NK-92 (cell line): Measurements from ENCODE around the gene LYSMD3.
A peak's percentile ranks its signal among the peaks of the same experiment; 100 is the strongest.
"Not testable (repeated sequence)": the region's sequence is repeated elsewhere in the genome, so short reads cannot be mapped to it uniquely, and the experiment has no call there.

Experiments
- DNase-seq: peaks from one replicate; lab custom pipeline; 2025; ENCODE audit not compliant: unreplicated experiment; lab: John Stamatoyannopoulos, UW

The LYSMD3 gene

DNA sequence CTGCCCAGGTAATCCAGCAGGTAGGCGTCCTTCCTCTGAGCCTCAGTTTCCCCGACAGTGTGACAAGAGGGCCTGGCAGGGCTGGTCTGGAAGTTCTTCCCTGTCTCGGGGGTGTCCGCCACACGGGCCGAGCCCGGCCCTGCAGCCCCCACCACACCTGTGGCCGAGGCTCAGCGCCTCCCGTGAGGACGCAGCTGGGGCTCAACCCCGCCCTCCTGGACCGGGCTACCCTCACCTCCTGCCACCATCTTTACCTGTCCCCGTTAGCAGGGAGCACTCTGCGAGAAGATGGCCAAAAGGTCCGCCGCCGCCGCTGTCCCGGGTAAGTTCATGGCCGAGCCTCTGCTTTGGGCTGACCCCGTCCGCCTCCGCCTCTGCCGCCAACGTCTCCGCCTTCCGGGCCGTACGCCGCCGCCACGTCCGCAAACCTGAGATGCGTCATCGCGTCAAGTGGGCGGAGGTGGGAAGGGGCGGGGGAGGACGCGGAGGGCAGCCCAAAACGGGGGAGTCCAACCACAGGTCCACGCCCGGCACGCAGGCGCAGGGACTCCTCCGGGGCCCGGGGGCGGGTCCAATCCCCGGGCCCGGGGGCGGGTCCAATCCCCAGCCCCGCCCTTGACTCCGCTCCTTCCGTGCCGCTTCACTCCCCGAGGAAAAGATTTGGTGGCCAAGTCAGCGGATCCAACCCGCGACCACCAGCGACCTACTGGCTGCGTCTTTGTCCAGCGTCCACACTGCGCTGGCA lies at the start of gene LYSMD3:
Gene LYSMD3 (minus strand): TSS at position 391 of the 745 bp plus-strand sequence. CDS start 4,295 bp downstream, outside the sequence.
- DNase-seq = peak; percentile 77

DNA sequence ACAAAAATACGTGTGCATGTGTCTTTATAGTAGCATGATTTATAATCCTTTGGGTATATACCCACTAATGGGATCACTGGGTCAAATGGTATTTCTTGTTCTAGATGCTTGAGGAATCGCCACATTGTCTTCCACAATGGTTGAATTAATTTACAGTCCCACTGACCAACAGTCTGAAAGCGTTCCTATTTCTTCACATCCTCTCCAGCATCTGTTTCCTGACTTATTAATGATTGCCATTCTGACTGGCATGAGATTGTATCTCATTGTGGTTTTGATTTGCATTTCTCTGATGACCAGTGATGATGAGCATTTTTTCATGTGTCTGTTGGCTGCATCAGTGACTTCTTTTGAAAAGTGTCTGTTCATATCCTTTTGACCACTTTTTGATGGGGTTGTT lies 47.2 kb upstream of the LYSMD3 start:
- DNase-seq = not testable (repeated sequence)

DNA sequence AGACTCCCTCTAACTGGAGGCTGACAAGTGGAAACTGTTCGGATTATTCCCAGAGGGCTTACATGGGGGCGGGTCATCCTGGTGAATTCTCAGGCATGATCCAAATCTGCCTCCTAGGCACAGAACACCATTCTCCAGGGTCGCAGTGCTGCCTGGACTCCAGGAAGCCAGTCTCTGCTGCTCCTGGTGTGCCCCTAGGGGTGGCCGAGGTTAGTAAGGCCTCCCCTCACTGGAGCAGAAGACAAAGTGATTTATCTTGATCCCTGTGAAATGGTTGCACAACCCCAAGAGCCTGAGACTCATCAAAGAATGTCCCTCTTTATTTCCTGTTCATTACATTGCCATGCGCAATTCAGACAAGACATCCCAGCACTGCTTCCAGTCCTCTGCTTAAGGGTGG lies 46.3 kb upstream of the LYSMD3 start:
- DNase-seq = no peak

DNA sequence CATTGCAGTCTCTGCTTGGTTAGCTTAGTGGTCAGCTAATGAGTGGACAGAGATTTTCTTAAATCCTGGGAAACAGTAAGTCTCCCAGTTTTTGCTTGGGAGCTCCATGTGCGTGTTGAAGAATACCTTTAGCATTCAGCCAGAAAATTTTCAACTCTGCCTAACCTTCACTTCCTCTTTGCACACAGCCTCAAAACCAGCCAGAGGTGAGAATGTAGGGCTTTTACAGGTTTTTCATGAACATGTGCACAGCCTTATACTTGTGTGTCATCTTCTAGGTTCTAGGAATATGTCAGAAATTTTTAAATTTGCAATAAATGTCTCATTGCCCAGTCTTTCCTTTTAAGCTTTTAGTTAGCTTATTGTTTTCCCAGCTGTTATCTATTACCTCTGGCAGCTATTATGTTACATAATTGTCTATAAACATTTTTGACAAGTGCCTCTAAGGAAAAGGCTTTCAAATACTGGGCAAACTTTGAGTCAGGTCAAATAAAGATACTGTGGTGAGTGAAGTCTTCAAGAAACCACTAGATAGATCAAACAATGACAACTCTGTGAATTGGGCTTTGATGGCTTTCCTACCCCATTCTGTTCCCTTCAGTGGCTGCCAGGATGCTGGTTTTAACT lies 41.9 kb upstream of the LYSMD3 start:
- no peak for DNase-seq

GRCh38 chr5:90570034-90570433 lies 40.6 kb upstream of the LYSMD3 start:
- no peak for DNase-seq

GRCh38 chr5:90569084-90569483 lies 39.7 kb upstream of the LYSMD3 start:
- DNase-seq = no peak

GRCh38 chr5:90565491-90565890 lies 36.1 kb upstream of the LYSMD3 start:
- DNase-seq = no peak

DNA sequence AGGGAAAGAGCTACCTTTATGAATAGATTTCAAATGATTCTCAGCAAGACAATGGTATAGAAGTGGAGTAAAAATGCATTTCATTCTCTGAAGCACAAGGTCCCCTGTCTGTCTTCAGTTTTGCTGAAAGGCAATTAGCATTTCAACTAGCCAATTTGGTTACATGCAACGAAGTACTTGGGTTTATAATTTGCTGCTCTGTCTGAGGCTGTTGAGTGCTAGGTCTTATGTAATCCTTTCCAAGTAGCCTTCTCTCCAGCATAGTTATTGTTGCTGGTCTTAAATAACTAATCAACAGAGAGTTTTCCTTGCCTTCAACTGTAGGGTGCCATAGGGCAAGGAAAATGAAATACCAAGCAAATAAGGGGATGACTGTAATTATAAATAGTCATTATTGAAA lies 33.7 kb upstream of the LYSMD3 start:
- no peak for DNase-seq

DNA sequence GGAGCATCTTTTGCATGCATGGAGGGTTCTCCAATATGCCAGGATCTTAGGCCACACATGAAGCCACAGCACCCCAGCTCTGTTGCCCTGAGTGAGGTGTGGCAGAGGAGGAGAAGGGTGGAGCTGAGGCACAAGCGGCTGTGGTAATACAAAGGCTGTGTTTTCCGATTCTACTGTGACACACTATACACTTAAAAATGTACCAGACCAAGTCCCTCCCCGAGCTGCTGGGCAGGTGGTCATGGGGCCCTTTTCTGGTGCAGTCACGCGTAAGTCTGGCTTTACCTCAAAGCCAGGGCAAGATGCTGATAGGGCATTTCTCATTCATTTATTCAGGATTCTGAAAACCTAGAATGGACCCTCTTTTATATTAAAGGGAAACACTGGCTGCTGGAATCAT lies 33.0 kb upstream of the LYSMD3 start:
- no peak for DNase-seq

DNA sequence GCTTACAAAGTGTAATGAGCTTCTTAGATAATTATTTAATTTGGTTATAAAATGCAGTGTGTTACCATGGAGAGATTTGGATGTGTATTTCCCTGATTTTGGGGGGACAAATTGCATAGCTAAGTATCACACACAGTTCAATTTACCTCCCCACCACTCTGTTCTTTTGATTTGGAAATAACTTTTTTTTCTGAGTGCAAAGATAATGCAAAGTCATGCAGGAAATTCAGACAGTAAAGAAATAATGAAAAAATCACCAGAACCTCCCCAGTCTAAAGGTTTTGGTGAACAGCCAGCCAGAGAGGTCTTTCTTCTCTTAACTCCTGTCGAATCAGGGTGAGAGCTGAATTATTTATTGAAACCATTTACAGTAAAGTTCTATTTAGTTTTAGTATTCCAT lies 32.4 kb upstream of the LYSMD3 start:
- no peak for DNase-seq

GRCh38 chr5:90560771-90561170 lies 31.4 kb upstream of the LYSMD3 start:
- no peak for DNase-seq

DNA sequence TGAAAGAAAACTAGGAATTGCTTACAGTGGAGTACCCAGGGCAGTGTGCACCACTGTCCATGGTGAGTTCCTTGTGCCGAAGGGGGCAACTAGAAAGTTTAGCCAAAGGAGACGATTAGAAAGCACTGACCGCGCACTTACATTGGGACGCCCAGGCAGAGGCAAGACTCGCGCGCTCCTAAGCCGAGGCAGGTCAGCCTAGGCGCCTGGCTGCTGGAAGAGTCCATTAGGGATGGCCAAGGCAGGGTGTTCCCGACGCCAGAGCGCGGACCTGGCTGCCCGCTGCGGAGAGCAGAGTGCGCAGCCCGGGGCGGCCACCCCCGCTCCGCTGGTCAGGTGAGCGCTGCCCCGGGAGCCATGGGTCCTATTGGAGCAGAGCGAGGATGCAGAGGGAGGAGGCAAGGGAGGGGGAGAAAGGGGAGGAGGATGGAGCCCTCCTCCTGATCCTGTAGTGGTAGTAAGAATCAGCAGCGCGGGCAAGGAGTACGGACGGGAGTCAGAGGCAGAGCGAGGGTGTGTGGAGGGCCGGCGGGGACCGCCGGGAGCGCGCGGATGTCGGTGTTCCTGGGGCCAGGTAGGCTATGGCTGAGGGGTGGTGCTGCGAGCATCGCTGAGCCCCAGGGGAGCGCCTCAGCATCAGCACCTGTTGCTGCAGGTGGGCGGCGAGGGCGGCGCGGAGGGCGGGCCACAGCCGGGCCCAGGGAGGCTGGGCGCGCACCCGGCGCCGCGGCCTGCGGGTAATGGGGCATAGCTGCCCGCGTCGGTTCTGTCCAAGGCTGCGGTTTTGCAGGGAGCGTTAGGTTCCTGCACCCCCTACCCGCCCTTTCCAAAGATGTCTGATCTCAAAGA lies 29.2 kb upstream of the LYSMD3 start, which contains the start of gene ADGRV1:
Gene ADGRV1 (plus strand): TSS at position 454 of the 849 bp plus-strand sequence. CDS start 99 bp downstream, at position 553.
- no peak for DNase-seq

DNA sequence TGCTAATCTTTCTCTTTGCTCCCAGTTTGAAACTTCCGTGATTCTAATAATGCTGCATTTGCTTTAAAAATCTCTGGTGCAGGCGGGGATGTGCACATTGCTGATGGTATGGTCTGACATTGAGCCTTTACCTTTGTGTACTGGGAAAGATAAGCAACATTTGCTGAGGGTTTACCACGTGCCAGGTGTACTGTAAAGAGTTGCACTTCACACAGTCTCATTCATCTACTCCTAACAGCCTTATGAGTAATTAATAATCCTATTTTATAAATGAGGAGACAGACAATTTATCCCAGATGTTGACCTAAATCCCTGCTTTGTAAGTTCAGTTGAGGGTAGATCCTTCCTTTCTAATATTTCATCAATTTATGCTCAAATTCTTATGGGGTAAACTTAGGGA lies 28.5 kb upstream of the LYSMD3 start:
- DNase-seq = no peak

GRCh38 chr5:90557391-90557790 lies 28.0 kb upstream of the LYSMD3 start:
- no peak for DNase-seq

- no peak for DNase-seq
Measured at GRCh38 chr5:90555666-90556065, 26.3 kb upstream of the LYSMD3 start.

GRCh38 chr5:90554358-90555006 lies 25.1 kb upstream of the LYSMD3 start:
- no peak for DNase-seq

GRCh38 chr5:90553711-90554110 lies 24.3 kb upstream of the LYSMD3 start:
- DNase-seq = no peak

DNA sequence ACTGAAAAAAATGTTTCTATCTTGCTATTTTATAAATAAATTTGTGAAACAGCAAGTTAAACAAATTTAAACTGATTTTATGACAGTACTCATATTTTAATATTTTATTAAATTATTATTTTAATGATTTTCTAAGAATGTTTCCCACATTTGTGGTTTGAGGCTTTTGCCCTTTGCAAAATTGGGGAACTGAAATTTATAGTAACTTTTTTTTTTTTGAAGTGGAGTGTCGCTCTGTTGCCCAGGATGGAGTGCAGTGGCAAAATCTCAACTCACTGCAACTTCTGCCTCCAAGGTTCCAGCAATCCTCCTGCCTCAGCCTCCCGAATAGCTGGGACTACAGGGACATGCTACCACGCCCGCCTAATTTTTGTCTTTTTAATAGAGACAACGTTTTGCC lies 22.0 kb upstream of the LYSMD3 start:
- no peak for DNase-seq

DNA sequence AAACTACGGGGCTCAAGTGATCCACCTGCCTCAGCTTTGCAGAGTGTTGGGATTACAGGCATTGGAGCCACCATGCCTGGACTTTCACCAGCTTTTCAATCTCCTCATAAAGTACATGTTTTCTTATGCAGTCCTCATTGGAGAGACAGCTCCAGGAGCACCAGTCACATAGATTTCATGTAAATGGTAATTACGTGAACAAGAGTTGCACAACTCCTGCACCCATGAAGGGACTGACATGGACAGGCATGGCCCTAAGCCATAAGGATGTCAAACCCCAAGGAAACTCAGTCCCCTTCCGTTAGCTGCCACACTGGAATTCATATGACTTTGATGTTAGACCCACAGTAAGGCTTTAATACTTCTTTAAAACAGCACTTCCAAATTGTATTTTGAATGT lies 21.6 kb upstream of the LYSMD3 start:
- no peak for DNase-seq

- DNase-seq = no peak
Measured at GRCh38 chr5:90549729-90550275, 20.4 kb upstream of the LYSMD3 start.

- DNase-seq = no peak
Measured at GRCh38 chr5:90549223-90549622, 19.8 kb upstream of the LYSMD3 start.
